HEK293 (cell line): ENCODE results near the gene RIPK1.

Experiments used
- BCL11B ChIP-seq: fragments of 450-650 bp; formaldehyde crosslinking; IDR thresholded peaks from 2 replicates; pipeline ENCODE4 v1.5.1; 2016; ENCODE audit warnings: low read depth, missing biosample characterization, missing genetic modification characterization
- EGR2 ChIP-seq: fragments of 450-650 bp; formaldehyde crosslinking; IDR thresholded peaks from 2 replicates; pipeline ENCODE4 v1.5.1; 2016; ENCODE audit warnings: low read depth, missing biosample characterization, missing genetic modification characterization
- SCRT1 ChIP-seq: fragments of 450-650 bp; formaldehyde crosslinking; IDR thresholded peaks from 2 replicates; pipeline ENCODE4 v1.5.1; 2016; ENCODE audit warnings: missing biosample characterization, missing genetic modification characterization, borderline replicate concordance
- SETDB1 ChIP-seq: IDR thresholded peaks from one replicate; pipeline ENCODE4 v1.6.1; 2017; ENCODE audit warnings: mild to moderate bottlenecking, low read length, moderate library complexity, mixed read lengths; ENCODE audit not compliant: insufficient read length
- YY2 ChIP-seq: fragments of 450-650 bp; formaldehyde crosslinking; IDR thresholded peaks from 2 replicates; pipeline ENCODE4 v1.5.1; 2016; ENCODE audit warnings: missing biosample characterization, missing genetic modification characterization
- ZEB2 ChIP-seq: fragments of 450-650 bp; formaldehyde crosslinking; IDR thresholded peaks from 2 replicates; pipeline ENCODE4 v1.5.1; 2016; ENCODE audit warnings: missing biosample characterization, missing genetic modification characterization
- ZNF2 ChIP-seq: fragments of 450-650 bp; formaldehyde crosslinking; IDR thresholded peaks from 2 replicates; pipeline ENCODE4 v1.5.1; 2016; ENCODE audit warnings: missing biosample characterization, missing genetic modification characterization
- ZNF214 ChIP-seq: fragments of 450-650 bp; formaldehyde crosslinking; IDR thresholded peaks from 2 replicates; pipeline ENCODE4 v1.5.1; 2017; ENCODE audit warnings: missing biosample characterization, mild to moderate bottlenecking, missing genetic modification characterization, borderline replicate concordance
- ZNF248 ChIP-seq: fragments of 450-650 bp; formaldehyde crosslinking; IDR thresholded peaks from 2 replicates; pipeline ENCODE4 v1.5.1; 2017; ENCODE audit warnings: missing biosample characterization, missing genetic modification characterization
- ZNF274 ChIP-seq, 2 experiments: fragments of 200-500 bp in 1 of 2; fragments of 450-650 bp in 1 of 2; sonication (Bioruptor generic) in 1 of 2; formaldehyde crosslinking in 1 of 2; IDR thresholded peaks; 2 replicates each; pipeline versions ENCODE4 v1.5.1 to v1.6.1; 2014 to 2016; ENCODE audit warnings: borderline replicate concordance in 1 of 2, inconsistent platforms in 1 of 2, low read length in 1 of 2, missing biosample characterization in 1 of 2, missing genetic modification characterization in 1 of 2
- ZNF350 ChIP-seq: fragments of 450-650 bp; formaldehyde crosslinking; IDR thresholded peaks from 2 replicates; pipeline ENCODE4 v1.5.0; 2017; ENCODE audit warnings: missing biosample characterization, mild to moderate bottlenecking, missing genetic modification characterization
- ZNF354C ChIP-seq: fragments of 450-650 bp; formaldehyde crosslinking; IDR thresholded peaks from 2 replicates; pipeline ENCODE4 v1.5.1; 2016; ENCODE audit warnings: missing biosample characterization, missing genetic modification characterization, low read depth, borderline replicate concordance
- ZNF48 ChIP-seq: fragments of 450-650 bp; formaldehyde crosslinking; IDR thresholded peaks from 2 replicates; pipeline ENCODE4 v1.5.1; 2016; ENCODE audit warnings: missing biosample characterization, missing genetic modification characterization
- ZNF501 ChIP-seq: fragments of 450-650 bp; formaldehyde crosslinking; IDR thresholded peaks from 2 replicates; pipeline ENCODE4 v1.5.1; 2016; ENCODE audit warnings: missing biosample characterization, missing genetic modification characterization
- ZNF549 ChIP-seq: fragments of 450-650 bp; IDR thresholded peaks from 2 replicates; pipeline ENCODE4 v1.5.1; 2018; ENCODE audit warnings: missing biosample characterization, missing genetic modification characterization, mild to moderate bottlenecking, inconsistent platforms, moderate library complexity
- ZNF561 ChIP-seq: fragments of 450-650 bp; IDR thresholded peaks from 2 replicates; pipeline ENCODE4 v1.5.1; 2018; ENCODE audit warnings: missing biosample characterization, missing genetic modification characterization, borderline replicate concordance
- ZNF624 ChIP-seq: fragments of 450-650 bp; formaldehyde crosslinking; IDR thresholded peaks from 2 replicates; pipeline ENCODE4 v1.5.1; 2017; ENCODE audit warnings: missing biosample characterization, missing genetic modification characterization
- ZNF664 ChIP-seq: fragments of 450-650 bp; formaldehyde crosslinking; IDR thresholded peaks from 2 replicates; pipeline ENCODE4 v1.5.1; 2016; ENCODE audit warnings: missing biosample characterization, missing genetic modification characterization
- ZNF670 ChIP-seq: fragments of 450-650 bp; formaldehyde crosslinking; IDR thresholded peaks from 2 replicates; pipeline ENCODE4 v1.5.1; 2016; ENCODE audit warnings: missing biosample characterization, missing genetic modification characterization, low read depth
- ZNF76 ChIP-seq: fragments of 450-650 bp; formaldehyde crosslinking; IDR thresholded peaks from 2 replicates; pipeline ENCODE4; 2016; ENCODE audit warnings: low read depth, missing biosample characterization, missing genetic modification characterization, borderline replicate concordance
- ZSCAN30 ChIP-seq: fragments of 450-650 bp; IDR thresholded peaks from 2 replicates; pipeline ENCODE4 v1.5.1; 2018; ENCODE audit warnings: missing biosample characterization, mild to moderate bottlenecking, missing genetic modification characterization, moderate library complexity
- TF ChIP-seq, protein P1 (sequence below): fragments of 450-650 bp; formaldehyde crosslinking; IDR thresholded peaks from 2 replicates; pipeline ENCODE4 v1.5.1; 2017; ENCODE audit warnings: missing biosample characterization, missing genetic modification characterization
- TF ChIP-seq, protein P2 (sequence below): fragments of 450-650 bp; formaldehyde crosslinking; IDR thresholded peaks from 2 replicates; pipeline ENCODE4 v1.5.1; 2016; ENCODE audit warnings: missing biosample characterization, missing genetic modification characterization
- TF ChIP-seq, protein P3 (sequence below): fragments of 450-650 bp; formaldehyde crosslinking; conservative IDR thresholded peaks from 2 replicates; pipeline ENCODE4 v1.5.1; 2016; ENCODE audit warnings: low read depth, missing biosample characterization, missing genetic modification characterization
- TF ChIP-seq, protein P4 (sequence below): fragments of 450-650 bp; formaldehyde crosslinking; IDR thresholded peaks from 2 replicates; pipeline ENCODE4 v1.5.1; 2016; ENCODE audit warnings: missing biosample characterization, missing genetic modification characterization
- TF ChIP-seq, protein P5 (sequence below): fragments of 450-650 bp; formaldehyde crosslinking; IDR thresholded peaks from 2 replicates; pipeline ENCODE4 v1.5.1; 2016; ENCODE audit warnings: missing biosample characterization, missing genetic modification characterization

Gene RIPK1

DNA sequence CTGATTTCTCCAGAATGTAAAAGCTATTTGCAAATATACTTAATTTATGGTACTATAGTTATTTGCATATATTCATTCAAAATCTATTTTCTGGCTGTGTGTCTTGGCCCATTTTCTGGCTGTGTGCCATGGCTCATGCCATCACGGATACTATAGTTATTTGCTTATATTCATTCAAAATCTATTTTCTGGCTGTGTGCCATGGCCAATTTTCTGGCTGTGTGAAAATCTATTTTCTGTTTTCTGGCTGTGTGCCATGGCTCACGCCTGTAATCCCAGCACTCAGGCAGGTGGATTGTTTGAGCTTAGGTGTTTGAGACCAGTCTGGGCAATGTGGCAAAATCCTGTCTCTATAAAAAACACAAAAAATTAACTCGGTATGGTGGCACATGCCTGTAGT lies 28.9 kb upstream of the RIPK1 start (continued):
- TF ChIP-seq, protein P1, sequence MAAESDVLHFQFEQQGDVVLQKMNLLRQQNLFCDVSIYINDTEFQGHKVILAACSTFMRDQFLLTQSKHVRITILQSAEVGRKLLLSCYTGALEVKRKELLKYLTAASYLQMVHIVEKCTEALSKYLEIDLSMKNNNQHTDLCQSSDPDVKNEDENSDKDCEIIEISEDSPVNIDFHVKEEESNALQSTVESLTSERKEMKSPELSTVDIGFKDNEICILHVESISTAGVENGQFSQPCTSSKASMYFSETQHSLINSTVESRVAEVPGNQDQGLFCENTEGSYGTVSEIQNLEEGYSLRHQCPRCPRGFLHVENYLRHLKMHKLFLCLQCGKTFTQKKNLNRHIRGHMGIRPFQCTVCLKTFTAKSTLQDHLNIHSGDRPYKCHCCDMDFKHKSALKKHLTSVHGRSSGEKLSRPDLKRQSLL (tag by site-specific recombination), result no peak
- no peak for TF ChIP-seq EGR2
- TF ChIP-seq SETDB1, result peak; percentile 40
- TF ChIP-seq ZEB2 (tag by site-specific recombination), result no peak
- TF ChIP-seq ZSCAN30 (tag by site-specific recombination), result no peak
- no peak for TF ChIP-seq ZNF274 (IDR thresholded peaks at IDR 0.05; ENCODE audit: low read length)
- TF ChIP-seq ZNF274 (tag by site-specific recombination; IDR thresholded peaks at IDR 0.05; ENCODE audit: borderline replicate concordance), result no peak
- no peak for TF ChIP-seq YY2 (tag by site-specific recombination)
- no peak for TF ChIP-seq ZNF48 (tag by site-specific recombination)
- TF ChIP-seq, protein P2, sequence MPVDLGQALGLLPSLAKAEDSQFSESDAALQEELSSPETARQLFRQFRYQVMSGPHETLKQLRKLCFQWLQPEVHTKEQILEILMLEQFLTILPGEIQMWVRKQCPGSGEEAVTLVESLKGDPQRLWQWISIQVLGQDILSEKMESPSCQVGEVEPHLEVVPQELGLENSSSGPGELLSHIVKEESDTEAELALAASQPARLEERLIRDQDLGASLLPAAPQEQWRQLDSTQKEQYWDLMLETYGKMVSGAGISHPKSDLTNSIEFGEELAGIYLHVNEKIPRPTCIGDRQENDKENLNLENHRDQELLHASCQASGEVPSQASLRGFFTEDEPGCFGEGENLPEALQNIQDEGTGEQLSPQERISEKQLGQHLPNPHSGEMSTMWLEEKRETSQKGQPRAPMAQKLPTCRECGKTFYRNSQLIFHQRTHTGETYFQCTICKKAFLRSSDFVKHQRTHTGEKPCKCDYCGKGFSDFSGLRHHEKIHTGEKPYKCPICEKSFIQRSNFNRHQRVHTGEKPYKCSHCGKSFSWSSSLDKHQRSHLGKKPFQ (tag by site-specific recombination), result no peak
- TF ChIP-seq, protein P3, sequence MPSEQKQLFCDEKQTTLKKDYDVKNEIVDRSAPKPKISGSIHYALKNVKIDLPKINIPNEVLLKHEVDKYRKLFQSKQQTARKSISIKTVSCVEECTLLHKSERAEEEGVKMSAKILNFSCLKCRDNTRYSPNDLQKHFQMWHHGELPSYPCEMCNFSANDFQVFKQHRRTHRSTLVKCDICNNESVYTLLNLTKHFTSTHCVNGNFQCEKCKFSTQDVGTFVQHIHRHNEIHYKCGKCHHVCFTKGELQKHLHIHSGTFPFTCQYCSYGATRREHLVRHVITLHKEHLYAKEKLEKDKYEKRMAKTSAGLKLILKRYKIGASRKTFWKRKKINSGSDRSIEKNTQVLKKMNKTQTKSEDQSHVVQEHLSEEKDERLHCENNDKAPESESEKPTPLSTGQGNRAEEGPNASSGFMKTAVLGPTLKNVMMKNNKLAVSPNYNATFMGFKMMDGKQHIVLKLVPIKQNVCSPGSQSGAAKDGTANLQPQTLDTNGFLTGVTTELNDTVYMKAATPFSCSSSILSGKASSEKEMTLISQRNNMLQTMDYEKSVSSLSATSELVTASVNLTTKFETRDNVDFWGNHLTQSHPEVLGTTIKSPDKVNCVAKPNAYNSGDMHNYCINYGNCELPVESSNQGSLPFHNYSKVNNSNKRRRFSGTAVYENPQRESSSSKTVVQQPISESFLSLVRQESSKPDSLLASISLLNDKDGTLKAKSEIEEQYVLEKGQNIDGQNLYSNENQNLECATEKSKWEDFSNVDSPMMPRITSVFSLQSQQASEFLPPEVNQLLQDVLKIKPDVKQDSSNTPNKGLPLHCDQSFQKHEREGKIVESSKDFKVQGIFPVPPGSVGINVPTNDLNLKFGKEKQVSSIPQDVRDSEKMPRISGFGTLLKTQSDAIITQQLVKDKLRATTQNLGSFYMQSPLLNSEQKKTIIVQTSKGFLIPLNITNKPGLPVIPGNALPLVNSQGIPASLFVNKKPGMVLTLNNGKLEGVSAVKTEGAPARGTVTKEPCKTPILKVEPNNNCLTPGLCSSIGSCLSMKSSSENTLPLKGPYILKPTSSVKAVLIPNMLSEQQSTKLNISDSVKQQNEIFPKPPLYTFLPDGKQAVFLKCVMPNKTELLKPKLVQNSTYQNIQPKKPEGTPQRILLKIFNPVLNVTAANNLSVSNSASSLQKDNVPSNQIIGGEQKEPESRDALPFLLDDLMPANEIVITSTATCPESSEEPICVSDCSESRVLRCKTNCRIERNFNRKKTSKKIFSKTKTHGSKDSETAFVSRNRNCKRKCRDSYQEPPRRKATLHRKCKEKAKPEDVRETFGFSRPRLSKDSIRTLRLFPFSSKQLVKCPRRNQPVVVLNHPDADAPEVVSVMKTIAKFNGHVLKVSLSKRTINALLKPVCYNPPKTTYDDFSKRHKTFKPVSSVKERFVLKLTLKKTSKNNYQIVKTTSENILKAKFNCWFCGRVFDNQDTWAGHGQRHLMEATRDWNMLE (tag by site-specific recombination), result no peak
- TF ChIP-seq ZNF549 (tag by site-specific recombination), result no peak; the same call in 1 of the 2 replicates
- no peak for TF ChIP-seq ZNF214 (tag by site-specific recombination)
- TF ChIP-seq ZNF2 (tag by site-specific recombination), result no peak
- TF ChIP-seq, protein P4, sequence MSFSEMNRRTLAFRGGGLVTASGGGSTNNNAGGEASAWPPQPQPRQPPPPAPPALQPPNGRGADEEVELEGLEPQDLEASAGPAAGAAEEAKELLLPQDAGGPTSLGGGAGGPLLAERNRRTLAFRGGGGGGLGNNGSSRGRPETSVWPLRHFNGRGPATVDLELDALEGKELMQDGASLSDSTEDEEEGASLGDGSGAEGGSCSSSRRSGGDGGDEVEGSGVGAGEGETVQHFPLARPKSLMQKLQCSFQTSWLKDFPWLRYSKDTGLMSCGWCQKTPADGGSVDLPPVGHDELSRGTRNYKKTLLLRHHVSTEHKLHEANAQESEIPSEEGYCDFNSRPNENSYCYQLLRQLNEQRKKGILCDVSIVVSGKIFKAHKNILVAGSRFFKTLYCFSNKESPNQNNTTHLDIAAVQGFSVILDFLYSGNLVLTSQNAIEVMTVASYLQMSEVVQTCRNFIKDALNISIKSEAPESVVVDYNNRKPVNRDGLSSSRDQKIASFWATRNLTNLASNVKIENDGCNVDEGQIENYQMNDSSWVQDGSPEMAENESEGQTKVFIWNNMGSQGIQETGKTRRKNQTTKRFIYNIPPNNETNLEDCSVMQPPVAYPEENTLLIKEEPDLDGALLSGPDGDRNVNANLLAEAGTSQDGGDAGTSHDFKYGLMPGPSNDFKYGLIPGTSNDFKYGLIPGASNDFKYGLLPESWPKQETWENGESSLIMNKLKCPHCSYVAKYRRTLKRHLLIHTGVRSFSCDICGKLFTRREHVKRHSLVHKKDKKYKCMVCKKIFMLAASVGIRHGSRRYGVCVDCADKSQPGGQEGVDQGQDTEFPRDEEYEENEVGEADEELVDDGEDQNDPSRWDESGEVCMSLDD (tag by site-specific recombination), result no peak
- TF ChIP-seq, protein P5, sequence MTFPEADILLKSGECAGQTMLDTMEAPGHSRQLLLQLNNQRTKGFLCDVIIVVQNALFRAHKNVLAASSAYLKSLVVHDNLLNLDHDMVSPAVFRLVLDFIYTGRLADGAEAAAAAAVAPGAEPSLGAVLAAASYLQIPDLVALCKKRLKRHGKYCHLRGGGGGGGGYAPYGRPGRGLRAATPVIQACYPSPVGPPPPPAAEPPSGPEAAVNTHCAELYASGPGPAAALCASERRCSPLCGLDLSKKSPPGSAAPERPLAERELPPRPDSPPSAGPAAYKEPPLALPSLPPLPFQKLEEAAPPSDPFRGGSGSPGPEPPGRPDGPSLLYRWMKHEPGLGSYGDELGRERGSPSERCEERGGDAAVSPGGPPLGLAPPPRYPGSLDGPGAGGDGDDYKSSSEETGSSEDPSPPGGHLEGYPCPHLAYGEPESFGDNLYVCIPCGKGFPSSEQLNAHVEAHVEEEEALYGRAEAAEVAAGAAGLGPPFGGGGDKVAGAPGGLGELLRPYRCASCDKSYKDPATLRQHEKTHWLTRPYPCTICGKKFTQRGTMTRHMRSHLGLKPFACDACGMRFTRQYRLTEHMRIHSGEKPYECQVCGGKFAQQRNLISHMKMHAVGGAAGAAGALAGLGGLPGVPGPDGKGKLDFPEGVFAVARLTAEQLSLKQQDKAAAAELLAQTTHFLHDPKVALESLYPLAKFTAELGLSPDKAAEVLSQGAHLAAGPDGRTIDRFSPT (tag by site-specific recombination), result no peak
- 0 out of 2 replicates have a peak, but pooled peaks have one; percentile 18 for TF ChIP-seq ZNF561 (tag by site-specific recombination)
- no peak for TF ChIP-seq ZNF354C
- TF ChIP-seq ZNF664, result no peak
- TF ChIP-seq ZNF501 (tag by site-specific recombination), result no peak
- no peak for TF ChIP-seq ZNF624 (tag by site-specific recombination)
- no peak for TF ChIP-seq ZNF670 (tag by site-specific recombination)
- TF ChIP-seq SCRT1 (tag by site-specific recombination), result no peak
- 0 out of 2 replicates have a peak, but pooled peaks have one; percentile 38 for TF ChIP-seq ZNF350 (tag by site-specific recombination)
- no peak for TF ChIP-seq BCL11B
- no peak for TF ChIP-seq ZNF76 (tag by site-specific recombination)
- 0 out of 2 replicates have a peak, but pooled peaks have one; percentile 14 for TF ChIP-seq ZNF248 (tag by site-specific recombination)
